Astrocyte of the spinal cord (primary cell): ENCODE data around the gene PPDPF.

Source experiments
- DNase-seq: peaks from one replicate; pipeline ENCODE4 v3.0.0; 2011; ENCODE audit warnings: low read depth, low spot score
- H3K4me3 ChIP-seq: 2 replicates; pipeline ENCODE4 v1.5.1; 2011; ENCODE audit warnings: low read depth, mild to moderate bottlenecking, low read length, moderate library complexity
- CTCF ChIP-seq: IDR thresholded peaks from 2 replicates; pipeline ENCODE4 v1.5.1; 2012; ENCODE audit warnings: low read depth, mild to moderate bottlenecking, low read length, inconsistent platforms
- in situ Hi-C: cut with HindIII; loops from 2 replicates; pipeline ENCODE4 v1.10.0; 2017; ENCODE audit warnings: low sequenced_read_pairs

PPDPF gene

GRCh38 chr20:63482021-63482587 lies 38.5 kb upstream of the PPDPF start:
- no peak for DNase-seq
- in situ Hi-C loops, result no loop called here

GRCh38 chr20:63483834-63484233 lies 36.7 kb upstream of the PPDPF start:
- in situ Hi-C loops, result no loop called here
- no peak for TF ChIP-seq CTCF
- DNase-seq, result no peak
- H3K4me3 ChIP-seq, result no peak overlapping the region

More at GRCh38 chr20:63482021-63482587, 38.5 kb upstream of the PPDPF start:
- H3K4me3 ChIP-seq, result no peak overlapping the region
- TF ChIP-seq CTCF, result no peak

- H3K4me3 ChIP-seq, result no peak overlapping the region
- TF ChIP-seq CTCF, result no peak
- no peak for DNase-seq
- in situ Hi-C loops, result no loop called here
Measured at GRCh38 chr20:63484236-63484635, 36.3 kb upstream of the PPDPF start.

- no peak overlapping the region for H3K4me3 ChIP-seq
- no peak for DNase-seq
- in situ Hi-C loops, result no loop called here
- TF ChIP-seq CTCF, result no peak
Measured at GRCh38 chr20:63484651-63485403, 35.7 kb upstream of the PPDPF start.

- in situ Hi-C loops, result no loop called here
- H3K4me3 ChIP-seq, result no peak overlapping the region
- TF ChIP-seq CTCF, result no peak
- DNase-seq, result no peak
Measured at GRCh38 chr20:63486300-63486855, 34.2 kb upstream of the PPDPF start.

- in situ Hi-C loops, result no loop called here
- no peak for TF ChIP-seq CTCF
- DNase-seq, result no peak
- no peak overlapping the region for H3K4me3 ChIP-seq
Measured at GRCh38 chr20:63487116-63487764, 33.3 kb upstream of the PPDPF start.
